Natural killer cell treated with Interleukin-12 subunit alpha and Interleukin-12 subunit beta and Interleukin-15 and Interleukin-18, amount 100 ng/mL, for 72 hours (primary cell): Measurements from ENCODE around the gene DLGAP1. TPM values are rescaled to one million over a fixed set of nuclear protein-coding genes. Genes with fewer than 3 reads are reported as not detected.
A peak's percentile ranks its signal among the peaks of the same experiment; 100 is the strongest.

ENCODE experiments used
- ATAC-seq, 2 donors: fragments of 150-1000 bp; cut with Tn5 transposase in 1 of 2; sonication (Bioruptor Pico), chemical (Tn5 transposase) in 1 of 2; 2 replicates each; pipeline ENCODE4 v1.10.0; 2021
- DNase-seq: peaks from one replicate; pipeline ENCODE4 v3.0.0; 2022; ENCODE audit warnings: low spot score
- H3K27ac Mint-ChIP-seq, 2 donors: 1 replicate in 1 of 2; 2 replicates in 1 of 2; pipeline ENCODE4 v1.8.0; 2022; ENCODE audit warnings: mixed read lengths in 2 of 2, mild to moderate bottlenecking in 1 of 2, moderate library complexity in 1 of 2
- H3K27me3 Mint-ChIP-seq, 2 donors: 1 replicate in 1 of 2; 2 replicates in 1 of 2; pipeline ENCODE4 v1.8.0; 2022; ENCODE audit warnings: mixed read lengths in 2 of 2
- H3K36me3 Mint-ChIP-seq: one replicate; pipeline ENCODE4 v1.8.0; 2022; ENCODE audit warnings: mixed read lengths
- H3K4me1 Mint-ChIP-seq, 2 donors: 1 replicate in 1 of 2; 2 replicates in 1 of 2; pipeline ENCODE4 v1.8.0; 2022; ENCODE audit warnings: low read depth in 2 of 2, mixed read lengths in 2 of 2, mild to moderate bottlenecking in 1 of 2
- H3K4me3 Mint-ChIP-seq: one replicate; pipeline ENCODE4 v1.8.0; 2022; ENCODE audit warnings: mixed read lengths
- H3K9me3 Mint-ChIP-seq: 2 replicates; pipeline ENCODE4 v1.8.0; 2022; ENCODE audit warnings: mixed read lengths
- total RNA-seq, 2 donors: library from RNA; stranded (reverse); gene quantifications; one replicate each; pipeline ENCODE4 v1.2.3, GENCODE V29; 2022

Gene DLGAP1
- total RNA-seq, 2 donors from 2014 or later: not detected

GRCh38 chr18:4016391-4017049 is 438.6 kb downstream of the DLGAP1 start:
- no peak overlapping the region for H3K27ac Mint-ChIP-seq
- H3K4me1 Mint-ChIP-seq: no peaks in the 10 kb centered on the region
- ATAC-seq (peak in 1 of 2 donors; percentile 86), DNase-seq (no peak)
- no peaks in the 10 kb centered on the region for H3K36me3 Mint-ChIP-seq
- no peaks in the 10 kb centered on the region for H3K9me3 Mint-ChIP-seq
- peaks cover 3 to 10% of the 10 kb centered on the region in 2 donors for H3K27me3 Mint-ChIP-seq
- no peak overlapping the region for H3K4me3 Mint-ChIP-seq

GRCh38 chr18:4007846-4008245 is 447.3 kb downstream of the DLGAP1 start:
- Mint-ChIP-seq H3K4me3 (no peak overlapping the region), H3K27ac (no peak overlapping the region), H3K4me1 (no peaks in the 10 kb centered on the region), H3K9me3 (no peaks in the 10 kb centered on the region), H3K36me3 (no peaks in the 10 kb centered on the region), H3K27me3 (peaks cover 11 to 24% of the 10 kb centered on the region in 2 donors)
- ATAC-seq (no peak), DNase-seq (no peak)

GRCh38 chr18:4004183-4004829 is 450.8 kb downstream of the DLGAP1 start:
- H3K36me3 Mint-ChIP-seq: no peaks in the 10 kb centered on the region

DNA sequence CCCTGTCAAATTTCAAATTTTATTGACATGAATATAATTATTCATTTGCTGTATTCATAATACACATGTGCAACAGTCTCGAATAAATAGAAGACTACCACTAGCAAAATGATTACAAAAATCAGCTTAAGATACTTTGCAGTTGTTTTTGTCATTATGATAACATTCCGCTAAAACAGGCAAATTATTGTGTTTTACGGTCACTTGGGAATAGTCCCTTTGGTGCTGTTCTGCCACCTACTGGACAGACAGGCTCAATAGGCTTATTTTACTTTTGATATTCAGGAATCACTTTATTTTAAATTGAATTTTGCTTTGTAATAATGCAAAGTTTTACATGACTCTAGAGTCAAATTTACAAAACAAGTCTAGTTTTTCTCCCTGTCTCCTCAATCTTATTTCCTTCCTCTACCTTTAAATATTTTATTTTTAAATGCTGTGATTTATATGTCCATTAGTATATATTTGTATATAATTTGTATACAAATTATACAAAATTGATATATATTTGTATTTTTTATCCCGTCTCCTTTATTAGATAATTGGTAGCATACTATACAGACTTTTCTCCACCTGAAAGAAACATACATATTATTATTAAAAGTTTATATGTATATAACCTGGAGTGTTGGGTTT is 456.3 kb downstream of the DLGAP1 start:
- ATAC-seq (no peak), DNase-seq (no peak)
- peaks cover 11 to 19% of the 10 kb centered on the region in 2 donors for H3K27me3 Mint-ChIP-seq
- no peaks in the 10 kb centered on the region for H3K9me3 Mint-ChIP-seq
- H3K4me3 Mint-ChIP-seq: no peak overlapping the region
- no peaks in the 10 kb centered on the region for H3K36me3 Mint-ChIP-seq
- H3K27ac Mint-ChIP-seq: no peak overlapping the region
- H3K4me1 Mint-ChIP-seq: no peaks in the 10 kb centered on the region

More at GRCh38 chr18:4004183-4004829, 450.8 kb downstream of the DLGAP1 start:
- no peak overlapping the region for H3K27ac Mint-ChIP-seq
- H3K27me3 Mint-ChIP-seq: peaks cover 18 to 36% of the 10 kb centered on the region in 2 donors
- no peaks in the 10 kb centered on the region for H3K9me3 Mint-ChIP-seq
- no peaks in the 10 kb centered on the region for H3K4me1 Mint-ChIP-seq
- H3K4me3 Mint-ChIP-seq: no peak overlapping the region
- ATAC-seq (no peak), DNase-seq (no peak)

- ATAC-seq: no peak
- no peak overlapping the region for H3K4me3 Mint-ChIP-seq
- H3K4me1 Mint-ChIP-seq: no peaks in the 10 kb centered on the region
- DNase-seq: peak; percentile 65
- no peak overlapping the region for H3K27ac Mint-ChIP-seq
- H3K9me3 Mint-ChIP-seq: no peaks in the 10 kb centered on the region
- H3K27me3 Mint-ChIP-seq: peaks cover 0 to 3% of the 10 kb centered on the region in 2 donors
- H3K36me3 Mint-ChIP-seq: no peaks in the 10 kb centered on the region
These were observed 459.5 kb downstream of the DLGAP1 start for GRCh38 chr18:3995476-3996102.

- no peaks in the 10 kb centered on the region for H3K36me3 Mint-ChIP-seq
- H3K4me3 Mint-ChIP-seq: no peak overlapping the region
- ATAC-seq: peak in 1 of 2 donors; percentile 45
- no peak for DNase-seq
- H3K27ac Mint-ChIP-seq: no peak overlapping the region
- H3K9me3 Mint-ChIP-seq: no peaks in the 10 kb centered on the region
- no peaks in the 10 kb centered on the region for H3K27me3 Mint-ChIP-seq
- H3K4me1 Mint-ChIP-seq: no peaks in the 10 kb centered on the region
These were observed 461.0 kb downstream of the DLGAP1 start for GRCh38 chr18:3993941-3994687.

DNA sequence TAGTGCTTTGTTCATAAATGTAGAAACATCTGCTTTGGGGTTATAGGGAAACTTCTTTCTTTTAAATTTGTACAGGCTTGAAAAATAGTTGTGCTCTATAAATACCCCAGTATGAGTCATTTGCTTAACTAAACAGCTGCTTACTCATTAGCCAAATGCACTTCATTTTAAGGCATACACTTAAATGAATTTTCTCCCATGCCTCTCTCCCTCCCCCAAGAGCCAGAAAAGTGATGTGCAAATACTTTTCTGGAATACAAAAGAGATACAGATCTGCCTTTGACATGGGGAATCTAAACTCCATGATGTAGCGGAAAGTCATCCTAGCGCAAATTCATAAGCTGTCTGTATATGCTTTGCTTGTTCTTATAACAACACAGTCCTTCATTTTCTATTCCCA is 469.4 kb downstream of the DLGAP1 start:
- Mint-ChIP-seq H3K9me3 (no peaks in the 10 kb centered on the region), H3K4me1 (peaks cover 4 to 10% of the 10 kb centered on the region in 2 donors), H3K36me3 (no peaks in the 10 kb centered on the region), H3K27ac (no peak overlapping the region), H3K4me3 (no peak overlapping the region), H3K27me3 (peaks cover 0 to 5% of the 10 kb centered on the region in 2 donors)
- ATAC-seq (no peak), DNase-seq (no peak)

- ATAC-seq: no peak
- no peaks in the 10 kb centered on the region for H3K36me3 Mint-ChIP-seq
- peaks cover 0 to 5% of the 10 kb centered on the region in 2 donors for H3K27me3 Mint-ChIP-seq
- H3K4me3 Mint-ChIP-seq: no peak overlapping the region
- no peaks in the 10 kb centered on the region for H3K9me3 Mint-ChIP-seq
- no peak for DNase-seq
- H3K4me1 Mint-ChIP-seq: peaks cover 4 to 10% of the 10 kb centered on the region in 2 donors
- H3K27ac Mint-ChIP-seq: no peak overlapping the region
These were observed 470.1 kb downstream of the DLGAP1 start for GRCh38 chr18:3985020-3985419.

DNA sequence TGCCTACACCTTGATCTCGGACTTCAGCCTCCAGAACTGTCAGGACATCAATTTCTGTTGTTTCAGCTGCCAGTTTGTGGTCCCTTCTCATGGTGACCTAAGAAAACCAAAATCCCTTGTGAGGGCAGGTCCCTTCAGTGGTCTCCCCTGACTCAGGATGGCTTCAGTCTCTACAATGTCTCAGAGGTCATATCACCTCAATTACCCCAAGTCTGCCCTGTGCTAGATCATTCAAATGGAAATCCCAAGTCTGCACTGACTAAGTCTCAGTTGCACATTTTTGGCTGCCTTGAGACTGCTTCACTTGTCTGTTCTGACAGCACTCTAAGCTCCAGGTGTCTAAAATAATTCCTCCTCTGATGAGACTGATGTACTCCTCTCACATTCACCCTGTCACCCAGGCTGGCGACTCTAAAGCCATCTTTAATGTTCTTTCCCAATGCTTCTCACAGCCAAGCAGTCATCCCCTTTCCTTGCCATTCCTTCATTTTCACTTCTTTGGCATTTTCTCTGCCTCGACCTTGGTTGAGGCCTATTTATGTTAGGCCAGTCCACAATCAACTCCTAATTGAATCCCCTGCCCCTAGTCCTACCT is 470.8 kb downstream of the DLGAP1 start:
- H3K9me3 Mint-ChIP-seq: peaks cover 2% of the 10 kb centered on the region
- H3K4me1 Mint-ChIP-seq: peaks cover 4 to 10% of the 10 kb centered on the region in 2 donors
- ATAC-seq: peak in 1 of 2 donors; percentile 38
- no peaks in the 10 kb centered on the region for H3K36me3 Mint-ChIP-seq
- DNase-seq: no peak
- H3K27me3 Mint-ChIP-seq: peaks cover 0 to 5% of the 10 kb centered on the region in 2 donors
- H3K4me3 Mint-ChIP-seq: no peak overlapping the region
- no peak overlapping the region for H3K27ac Mint-ChIP-seq

GRCh38 chr18:3983351-3983969 is 471.6 kb downstream of the DLGAP1 start:
- Mint-ChIP-seq H3K4me3 (no peak overlapping the region), H3K9me3 (peaks cover 7% of the 10 kb centered on the region), H3K27ac (no peak overlapping the region), H3K27me3 (peaks cover 0 to 5% of the 10 kb centered on the region in 2 donors), H3K4me1 (peaks cover 4 to 10% of the 10 kb centered on the region in 2 donors), H3K36me3 (peaks cover 3% of the 10 kb centered on the region)
- no peak for ATAC-seq
- no peak for DNase-seq

DNA sequence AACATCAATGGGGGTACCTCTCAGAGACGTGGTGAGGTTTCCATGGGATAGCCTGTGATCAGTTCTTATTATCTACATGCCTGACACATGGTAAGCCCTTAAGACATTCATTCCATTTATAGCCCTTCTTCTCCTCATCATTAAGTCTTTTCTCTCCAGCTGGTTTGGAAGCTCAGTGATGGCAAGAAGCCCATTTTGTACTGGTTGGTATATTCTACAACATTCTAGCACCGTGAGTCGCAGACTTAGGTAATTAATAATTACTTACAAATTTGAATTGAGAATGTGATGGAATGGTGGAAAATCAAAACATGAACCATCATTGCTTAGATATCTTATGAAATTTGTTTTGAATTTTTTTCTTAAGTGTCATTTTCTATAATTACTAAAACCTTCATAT is 472.6 kb downstream of the DLGAP1 start:
- no peak for ATAC-seq
- Mint-ChIP-seq H3K4me1 (peaks cover 4 to 10% of the 10 kb centered on the region in 2 donors), H3K9me3 (peaks cover 9% of the 10 kb centered on the region), H3K27me3 (peaks cover 0 to 5% of the 10 kb centered on the region in 2 donors), H3K27ac (no peak overlapping the region), H3K4me3 (no peak overlapping the region), H3K36me3 (peaks cover 5% of the 10 kb centered on the region)
- no peak for DNase-seq

DNA sequence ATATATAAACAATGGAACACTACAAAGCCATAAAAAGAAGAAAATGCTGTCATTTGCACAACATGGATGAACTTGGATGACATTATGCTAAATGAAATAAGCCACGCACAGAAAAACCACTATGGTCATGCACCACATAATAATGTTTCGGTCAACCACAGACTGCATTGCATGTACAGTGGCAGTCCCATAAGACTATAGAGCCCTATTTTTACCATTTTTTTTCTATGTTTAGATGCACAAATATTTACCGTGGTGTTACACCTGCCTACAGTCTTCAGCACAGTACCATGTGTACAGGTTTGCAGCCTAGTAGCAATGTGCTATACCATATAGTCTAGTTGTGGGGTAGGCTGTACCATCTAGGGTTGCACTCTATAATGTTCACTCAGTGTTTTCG is 476.1 kb downstream of the DLGAP1 start:
- Mint-ChIP-seq H3K36me3 (peaks cover 5% of the 10 kb centered on the region), H3K4me1 (no peaks in the 10 kb centered on the region), H3K27ac (no peak overlapping the region), H3K9me3 (peaks cover 9% of the 10 kb centered on the region), H3K4me3 (no peak overlapping the region), H3K27me3 (peaks cover 3 to 5% of the 10 kb centered on the region in 2 donors)
- DNase-seq (no peak), ATAC-seq (no peak)
